Subcutaneous adipose tissue (tissue), 4 donors: ENCODE measurements around the gene PDC. TPM values are rescaled to one million over a fixed set of nuclear protein-coding genes. Genes with fewer than 3 reads are reported as not detected.

ENCODE experiments used
- CTCF ChIP-seq: fragments of 450-650 bp; IDR thresholded peaks from one replicate; pipeline ENCODE4 v1.5.1; 2016; ENCODE audit warnings: low read depth, mild to moderate bottlenecking, control low read depth, antibody characterized with exemption, moderate library complexity
- total RNA-seq, 4 donors: library from RNA; depleted of rRNA; stranded (reverse); fragments of >200 nt; gene quantifications; one replicate each; pipeline ENCODE4 v1.1.0, GENCODE V29; 2016

Gene PDC
- total RNA-seq, 4 donors from 2014 or later: not detected

- TF ChIP-seq CTCF: no peak
Measured at GRCh38 chr1:186465946-186466345, 5.0 kb upstream of the PDC start.

GRCh38 chr1:186463926-186464325 is 3.0 kb upstream of the PDC start:
- no peak for TF ChIP-seq CTCF

GRCh38 chr1:186463511-186463910 is 2.6 kb upstream of the PDC start:
- TF ChIP-seq CTCF: no peak

GRCh38 chr1:186456729-186457255 is 4.1 kb downstream of the PDC start:
- no peak for TF ChIP-seq CTCF

- no peak for TF ChIP-seq CTCF
Measured at GRCh38 chr1:186454981-186455380, 5.9 kb downstream of the PDC start.

GRCh38 chr1:186446152-186446551 is 14.8 kb downstream of the PDC start:
- TF ChIP-seq CTCF: no peak

GRCh38 chr1:186443638-186444037 is 17.3 kb downstream of the PDC start:
- TF ChIP-seq CTCF: no peak
